HEK293 (cell line): ENCODE measurements around the gene PTPRN2.

ENCODE experiments used
- CTCF ChIA-PET: fragments of 350-600 bp; formaldehyde crosslinking; extraction: SDS; loops from one replicate; lab custom pipeline; 2021; ENCODE audit warnings: antibody characterized with exemption; lab: Yijun Ruan, JAX
- POLR2A ChIA-PET: fragments of 300-600 bp; formaldehyde crosslinking; extraction: SDS; loops from one replicate; lab custom pipeline; 2020; ENCODE audit warnings: antibody characterized with exemption, inconsistent platforms; lab: Yijun Ruan, JAX
- H3K27ac ChIP-seq: fragments of 200-500 bp; sonication (Bioruptor generic); 2 replicates; pipeline ENCODE4 v1.5.1; 2014; ENCODE audit warnings: low read depth, low read length, control low read depth, inconsistent platforms; ENCODE audit errors: extremely low read depth
- H3K36me3 ChIP-seq, 2 experiments: fragments of 200-500 bp in 1 of 2; sonication (Bioruptor generic) in 1 of 2; 1 replicate in 1 of 2; 2 replicates in 1 of 2; pipeline ENCODE4 v1.5.1; 2014 to 2017; ENCODE audit warnings: inconsistent platforms in 2 of 2, low read length in 2 of 2; ENCODE audit not compliant: control insufficient read depth in 2 of 2, insufficient read depth in 1 of 2
- H3K4me1 ChIP-seq: fragments of 200-500 bp; sonication (Bioruptor generic); 2 replicates; pipeline ENCODE4 v1.5.1; 2014; ENCODE audit warnings: mild to moderate bottlenecking, low read length, inconsistent platforms; ENCODE audit not compliant: control insufficient read depth, insufficient read depth
- H3K4me3 ChIP-seq: 2 replicates; pipeline ENCODE4 v1.5.1; 2011; ENCODE audit warnings: low read depth, mild to moderate bottlenecking, control low read depth, low read length, moderate library complexity
- H3K9me3 ChIP-seq: fragments of 200-500 bp; sonication (Bioruptor generic); 2 replicates; pipeline ENCODE4 v1.5.1; 2014; ENCODE audit warnings: low read depth, low read length, inconsistent platforms; ENCODE audit not compliant: control insufficient read depth, insufficient read depth
- FEZF1 ChIP-seq: fragments of 450-650 bp; formaldehyde crosslinking; IDR thresholded peaks from 2 replicates; pipeline ENCODE4 v1.5.1; 2016; ENCODE audit warnings: missing biosample characterization, missing genetic modification characterization
- GLI2 ChIP-seq: fragments of 450-650 bp; formaldehyde crosslinking; IDR thresholded peaks from 2 replicates; pipeline ENCODE4; 2017; ENCODE audit warnings: missing biosample characterization, missing genetic modification characterization, low read depth, borderline replicate concordance
- HOXD13 ChIP-seq: sonication (generic); formaldehyde crosslinking; IDR thresholded peaks from 2 replicates; pipeline ENCODE4 v1.8.0; 2022; ENCODE audit warnings: missing genetic modification reagents, borderline replicate concordance
- IKZF3 ChIP-seq: fragments of 450-650 bp; IDR thresholded peaks from 2 replicates; pipeline ENCODE4 v1.5.0; 2018; ENCODE audit warnings: missing biosample characterization, mild to moderate bottlenecking, missing genetic modification characterization, moderate library complexity
- KLF7 ChIP-seq: fragments of 450-650 bp; formaldehyde crosslinking; IDR thresholded peaks from 2 replicates; pipeline ENCODE4 v1.5.1; 2016; ENCODE audit warnings: missing biosample characterization, missing genetic modification characterization, borderline replicate concordance
- KLF8 ChIP-seq: fragments of 450-650 bp; formaldehyde crosslinking; IDR thresholded peaks from 2 replicates; pipeline ENCODE4 v1.5.1; 2016; ENCODE audit warnings: missing biosample characterization, missing genetic modification characterization
- MYNN ChIP-seq: fragments of 450-650 bp; formaldehyde crosslinking; IDR thresholded peaks from 2 replicates; pipeline ENCODE4 v1.5.1; 2016; ENCODE audit warnings: missing biosample characterization, missing genetic modification characterization, borderline replicate concordance
- OSR2 ChIP-seq: fragments of 450-650 bp; formaldehyde crosslinking; IDR thresholded peaks from 2 replicates; pipeline ENCODE4 v1.5.1; 2016; ENCODE audit warnings: missing biosample characterization, missing genetic modification characterization
- OVOL3 ChIP-seq: fragments of 450-650 bp; formaldehyde crosslinking; IDR thresholded peaks from 2 replicates; pipeline ENCODE4 v1.5.1; 2016; ENCODE audit warnings: missing biosample characterization, missing genetic modification characterization
- REPIN1 ChIP-seq: fragments of 450-650 bp; formaldehyde crosslinking; IDR thresholded peaks from 2 replicates; pipeline ENCODE4 v1.5.1; 2017; ENCODE audit warnings: missing biosample characterization, missing genetic modification characterization, low read depth
- SCRT2 ChIP-seq: fragments of 450-650 bp; formaldehyde crosslinking; IDR thresholded peaks from 2 replicates; pipeline ENCODE4 v1.5.1; 2016; ENCODE audit warnings: missing biosample characterization, missing genetic modification characterization
- SETDB1 ChIP-seq: IDR thresholded peaks from one replicate; pipeline ENCODE4 v1.6.1; 2017; ENCODE audit warnings: mild to moderate bottlenecking, low read length, moderate library complexity, mixed read lengths; ENCODE audit not compliant: insufficient read length
- ZBTB26 ChIP-seq: fragments of 450-650 bp; formaldehyde crosslinking; optimal IDR thresholded peaks from 2 replicates; pipeline ENCODE3; 2016; ENCODE audit warnings: missing biosample characterization, mild to moderate bottlenecking, missing genetic modification characterization
- ZBTB49 ChIP-seq: fragments of 450-650 bp; formaldehyde crosslinking; IDR thresholded peaks from 2 replicates; pipeline ENCODE4 v1.5.1; 2016; ENCODE audit warnings: missing biosample characterization, missing genetic modification characterization, low read depth
- ZBTB7A ChIP-seq: fragments of 450-650 bp; formaldehyde crosslinking; IDR thresholded peaks from 2 replicates; pipeline ENCODE4 v1.5.1; 2016; ENCODE audit warnings: low read depth, missing biosample characterization, missing genetic modification characterization
- ZNF10 ChIP-seq: fragments of 450-650 bp; formaldehyde crosslinking; IDR thresholded peaks from 2 replicates; pipeline ENCODE4 v1.5.1; 2017; ENCODE audit warnings: missing biosample characterization, missing genetic modification characterization
- ZNF202 ChIP-seq: fragments of 450-650 bp; formaldehyde crosslinking; IDR thresholded peaks from 2 replicates; pipeline ENCODE4 v1.5.1; 2016; ENCODE audit warnings: missing biosample characterization, missing genetic modification characterization, borderline replicate concordance
- ZNF214 ChIP-seq: fragments of 450-650 bp; formaldehyde crosslinking; IDR thresholded peaks from 2 replicates; pipeline ENCODE4 v1.5.1; 2017; ENCODE audit warnings: missing biosample characterization, mild to moderate bottlenecking, missing genetic modification characterization, borderline replicate concordance
- ZNF324 ChIP-seq: fragments of 450-650 bp; formaldehyde crosslinking; IDR thresholded peaks from 2 replicates; pipeline ENCODE4 v1.5.1; 2016; ENCODE audit warnings: missing biosample characterization, missing genetic modification characterization
- ZNF335 ChIP-seq: fragments of 450-650 bp; formaldehyde crosslinking; conservative IDR thresholded peaks from 2 replicates; pipeline ENCODE4 v1.5.1; 2016; ENCODE audit warnings: missing biosample characterization, missing genetic modification characterization
- ZNF433 ChIP-seq: fragments of 450-650 bp; formaldehyde crosslinking; IDR thresholded peaks from 2 replicates; pipeline ENCODE4 v1.5.1; 2016; ENCODE audit warnings: missing biosample characterization, missing genetic modification characterization, low read depth
- ZNF473 ChIP-seq: fragments of 450-650 bp; formaldehyde crosslinking; IDR thresholded peaks from 2 replicates; pipeline ENCODE4 v1.5.1; 2017; ENCODE audit warnings: missing biosample characterization, missing genetic modification characterization
- ZNF558 ChIP-seq: fragments of 450-650 bp; formaldehyde crosslinking; IDR thresholded peaks from 2 replicates; pipeline ENCODE4 v1.5.1; 2016; ENCODE audit warnings: missing biosample characterization, missing genetic modification characterization
- ZNF654 ChIP-seq: fragments of 450-650 bp; formaldehyde crosslinking; IDR thresholded peaks from 2 replicates; pipeline ENCODE4 v1.5.1; 2016; ENCODE audit warnings: low read depth, missing biosample characterization, missing genetic modification characterization
- ZNF692 ChIP-seq: fragments of 450-650 bp; formaldehyde crosslinking; IDR thresholded peaks from 2 replicates; pipeline ENCODE4 v1.5.1; 2016; ENCODE audit warnings: missing biosample characterization, missing genetic modification characterization
- ZNF792 ChIP-seq: fragments of 450-650 bp; formaldehyde crosslinking; IDR thresholded peaks from 2 replicates; pipeline ENCODE4 v1.5.1; 2016; ENCODE audit warnings: missing biosample characterization, missing genetic modification characterization
- ZNF830 ChIP-seq: fragments of 450-650 bp; IDR thresholded peaks from 2 replicates; pipeline ENCODE4 v1.5.0; 2018; ENCODE audit warnings: missing biosample characterization, missing genetic modification characterization, low read depth, mild to moderate bottlenecking, moderate library complexity
- ZSCAN30 ChIP-seq: fragments of 450-650 bp; IDR thresholded peaks from 2 replicates; pipeline ENCODE4 v1.5.1; 2018; ENCODE audit warnings: missing biosample characterization, mild to moderate bottlenecking, missing genetic modification characterization, moderate library complexity

The PTPRN2 gene

GRCh38 chr7:157827863-157828160 lies 759.8 kb downstream of the PTPRN2 start:
- no peaks in the 10 kb centered on the region for H3K9me3 ChIP-seq
- no peaks in the 10 kb centered on the region for H3K4me1 ChIP-seq
- CTCF ChIA-PET, result interaction anchor here (0.6 kb wide), 1 partner anchor 525 kb away, joined by 3 read pairs; no protein-coding TSS in a partner anchor
- H3K27ac ChIP-seq, result no peak overlapping the region
- TF ChIP-seq ZNF433 (tag by site-specific recombination), result no peak
- TF ChIP-seq ZNF692, result no peak
- TF ChIP-seq ZNF473 (tag by site-specific recombination), result no peak
- no peak for TF ChIP-seq ZNF558 (tag by site-specific recombination)
- no peak for TF ChIP-seq ZNF324 (tag by site-specific recombination)
- no peak for TF ChIP-seq REPIN1 (tag by site-specific recombination)
- TF ChIP-seq ZNF335 (tag by site-specific recombination), result no peak
- TF ChIP-seq KLF8 (tag by site-specific recombination), result no peak
- TF ChIP-seq SETDB1, result no peak
- no peak for TF ChIP-seq IKZF3 (tag by site-specific recombination)
- TF ChIP-seq, all 188 proteins: peak for 0
- no peaks in the 10 kb centered on the region for H3K36me3 ChIP-seq
- no peak overlapping the region for H3K4me3 ChIP-seq
- POLR2A ChIA-PET, result no interaction called here

GRCh38 chr7:157827045-157827862 lies 760.4 kb downstream of the PTPRN2 start:
- CTCF ChIA-PET, result no interaction called here
- Histone ChIP-seq H3K27ac (no peak overlapping the region), H3K9me3 (no peaks in the 10 kb centered on the region), H3K4me1 (no peaks in the 10 kb centered on the region), H3K4me3 (no peak overlapping the region), H3K36me3 (no peaks in the 10 kb centered on the region)
- POLR2A ChIA-PET, result no interaction called here
- TF ChIP-seq ZBTB26 (tag by site-specific recombination) (no peak), ZNF830 (tag by site-specific recombination) (no peak), ZNF10 (tag by site-specific recombination) (no peak), ZBTB7A (tag by site-specific recombination) (no peak), ZNF214 (tag by site-specific recombination) (no peak), OVOL3 (tag by site-specific recombination) (no peak), SCRT2 (tag by site-specific recombination) (no peak), HOXD13 (CRISPR knock-in tag) (no peak)

GRCh38 chr7:157826566-157826965 lies 761.1 kb downstream of the PTPRN2 start:
- Histone ChIP-seq H3K4me3 (no peak overlapping the region), H3K27ac (no peak overlapping the region), H3K9me3 (no peaks in the 10 kb centered on the region), H3K4me1 (no peaks in the 10 kb centered on the region), H3K36me3 (no peaks in the 10 kb centered on the region)
- ChIA-PET CTCF (no interaction called here), POLR2A (no interaction called here)
- TF ChIP-seq KLF7 (tag by site-specific recombination) (no peak), ZBTB49 (tag by site-specific recombination) (no peak), MYNN (tag by site-specific recombination) (no peak), ZNF792 (tag by site-specific recombination) (no peak), OSR2 (tag by site-specific recombination) (no peak), ZNF202 (tag by site-specific recombination) (no peak), FEZF1 (no peak), GLI2 (tag by site-specific recombination) (no peak), ZNF654 (tag by site-specific recombination) (no peak), ZSCAN30 (tag by site-specific recombination) (no peak)
